ENCODE results near the gene COL12A1.

DNA sequence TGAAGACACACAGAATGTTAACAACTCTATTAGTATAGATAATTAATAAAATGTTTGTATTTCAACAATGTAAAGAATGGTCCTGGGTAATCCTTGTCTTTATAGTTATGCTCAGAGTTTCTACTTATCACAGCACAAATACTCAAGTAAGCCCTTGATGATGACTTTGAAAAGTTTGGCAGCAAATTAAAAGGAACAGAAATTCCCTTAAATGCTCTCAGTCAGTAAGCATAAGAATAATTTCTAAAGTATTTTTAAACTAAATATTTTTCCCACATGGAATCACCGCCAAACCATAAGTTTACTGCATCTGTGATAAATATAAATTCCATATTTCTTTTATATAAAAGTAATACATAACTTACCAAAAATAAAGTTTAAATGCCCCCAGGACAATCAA is 96.1 kb downstream of the COL12A1 start:
- TF ChIP-seq POLR2A (IDR thresholded peaks at IDR 0.05) (no peak), EP300 (IDR thresholded peaks at IDR 0.05) (no peak)
- TF ChIP-seq, protein P1, sequence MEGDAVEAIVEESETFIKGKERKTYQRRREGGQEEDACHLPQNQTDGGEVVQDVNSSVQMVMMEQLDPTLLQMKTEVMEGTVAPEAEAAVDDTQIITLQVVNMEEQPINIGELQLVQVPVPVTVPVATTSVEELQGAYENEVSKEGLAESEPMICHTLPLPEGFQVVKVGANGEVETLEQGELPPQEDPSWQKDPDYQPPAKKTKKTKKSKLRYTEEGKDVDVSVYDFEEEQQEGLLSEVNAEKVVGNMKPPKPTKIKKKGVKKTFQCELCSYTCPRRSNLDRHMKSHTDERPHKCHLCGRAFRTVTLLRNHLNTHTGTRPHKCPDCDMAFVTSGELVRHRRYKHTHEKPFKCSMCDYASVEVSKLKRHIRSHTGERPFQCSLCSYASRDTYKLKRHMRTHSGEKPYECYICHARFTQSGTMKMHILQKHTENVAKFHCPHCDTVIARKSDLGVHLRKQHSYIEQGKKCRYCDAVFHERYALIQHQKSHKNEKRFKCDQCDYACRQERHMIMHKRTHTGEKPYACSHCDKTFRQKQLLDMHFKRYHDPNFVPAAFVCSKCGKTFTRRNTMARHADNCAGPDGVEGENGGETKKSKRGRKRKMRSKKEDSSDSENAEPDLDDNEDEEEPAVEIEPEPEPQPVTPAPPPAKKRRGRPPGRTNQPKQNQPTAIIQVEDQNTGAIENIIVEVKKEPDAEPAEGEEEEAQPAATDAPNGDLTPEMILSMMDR (IDR thresholded peaks at IDR 0.05), result no peak
